Endothelial cell of umbilical vein (primary cell): ENCODE data around the gene MINDY4B. TPM values are rescaled to one million over a fixed set of nuclear protein-coding genes. Genes with fewer than 3 reads are reported as not detected.

ENCODE experiments used
- BruUV-seq: library from RNA; stranded (reverse); fragments of 400-500 nt; replicated peaks from 2 replicates; lab custom pipeline; 2021; lab: Mats Ljungman, UMichigan
- CTCF ChIA-PET: fragments of 300-600, 350-600 bp; sonication (Branson Sonifier 250); formaldehyde crosslinking; loops from one replicate; lab custom pipeline; 2021; ENCODE audit warnings: antibody characterized with exemption, inconsistent platforms; lab: Charles Lee
- POLR2A ChIA-PET: fragments of 300-600, 350-600 bp; sonication (Branson Sonifier 250); formaldehyde crosslinking; loops from one replicate; lab custom pipeline; 2021; ENCODE audit warnings: antibody characterized with exemption, inconsistent platforms; lab: Charles Lee
- DNase-seq: peaks from one replicate; pipeline ENCODE4 v3.0.0-alpha.2; 2011; ENCODE audit warnings: low read depth, low spot score
- FAIRE-seq: peaks from 2 replicates; lab custom pipeline; 2011; peaks lifted over from hg19 to GRCh38; lab: Jason Lieb, UNC
- H2AFZ ChIP-seq: 2 replicates; pipeline ENCODE4 v1.6.0; 2012; ENCODE audit warnings: low read depth, low read length, control low read depth, inconsistent platforms
- H3K27ac ChIP-seq: 2 replicates; pipeline ENCODE4 v1.5.1; 2011; ENCODE audit warnings: low read depth, mild to moderate bottlenecking, control low read depth, low read length, moderate library complexity; ENCODE audit not compliant: insufficient read depth
- H3K27me3 ChIP-seq, 2 experiments: 2 replicates each; pipeline versions ENCODE4 v1.6.0 to v1.6.1; 2011; ENCODE audit warnings: low read length in 2 of 2, mixed read lengths in 1 of 2; ENCODE audit not compliant: control insufficient read depth in 2 of 2, insufficient read depth in 2 of 2
- H3K36me3 ChIP-seq, 2 experiments: 2 replicates in 1 of 2; 3 replicates in 1 of 2; pipeline ENCODE4 v1.5.1; 2011; ENCODE audit warnings: low read length in 2 of 2, mild to moderate bottlenecking in 1 of 2, moderate library complexity in 1 of 2; ENCODE audit not compliant: control insufficient read depth in 2 of 2, insufficient read depth in 2 of 2; ENCODE audit errors: extremely low read depth in 1 of 2
- H3K4me1 ChIP-seq: 3 replicates; pipeline ENCODE4 v1.5.1; 2011; ENCODE audit warnings: mild to moderate bottlenecking, low read length; ENCODE audit not compliant: control insufficient read depth, insufficient read depth; ENCODE audit errors: extremely low read depth
- H3K4me2 ChIP-seq: 2 replicates; pipeline ENCODE4 v1.6.1; 2011; ENCODE audit warnings: low read length, control low read depth, mixed read lengths; ENCODE audit not compliant: insufficient read depth
- H3K4me3 ChIP-seq, 3 experiments: fragments of 200-600 bp in 1 of 3; sonication (generic), shearing (Covaris generic) in 1 of 3; replicated peaks in 1 of 3; 2 replicates each; pipeline ENCODE4 v1.5.1; 2011 to 2016; ENCODE audit warnings: control low read depth in 3 of 3, low read length in 3 of 3, mild to moderate bottlenecking in 2 of 3, inconsistent platforms in 1 of 3, low read depth in 1 of 3, moderate library complexity in 1 of 3; ENCODE audit not compliant: insufficient read depth in 1 of 3
- H3K79me2 ChIP-seq: 2 replicates; pipeline ENCODE4 v1.6.0; 2012; ENCODE audit warnings: low read length, inconsistent platforms; ENCODE audit not compliant: control insufficient read depth, insufficient read depth
- H3K9ac ChIP-seq: replicated peaks from 2 replicates; pipeline ENCODE3; 2011; ENCODE audit warnings: low read length, control low read depth; ENCODE audit not compliant: insufficient read depth; ENCODE audit errors: extremely low read depth
- H3K9me1 ChIP-seq: replicated peaks from 3 replicates; pipeline ENCODE4 v1.6.0; 2011; ENCODE audit warnings: mild to moderate bottlenecking, low read length; ENCODE audit not compliant: control insufficient read depth, insufficient read depth; ENCODE audit errors: extremely low read depth
- H3K9me3 ChIP-seq: replicated peaks from 2 replicates; pipeline ENCODE4 v1.5.1; 2012; ENCODE audit warnings: low read length, inconsistent platforms; ENCODE audit not compliant: control insufficient read depth, insufficient read depth
- H4K20me1 ChIP-seq: replicated peaks from 2 replicates; pipeline ENCODE3; 2011; ENCODE audit warnings: mild to moderate bottlenecking, low read length; ENCODE audit not compliant: control insufficient read depth, insufficient read depth; ENCODE audit errors: extremely low read depth
- CTCF ChIP-seq, 2 donors: IDR thresholded peaks; 1 replicate in 1 of 2; 2 replicates in 1 of 2; pipeline ENCODE4 v1.5.1; 2011; ENCODE audit warnings: low read length in 2 of 2, mild to moderate bottlenecking in 2 of 2, moderate library complexity in 2 of 2, control low read depth in 1 of 2, inconsistent platforms in 1 of 2, low read depth in 1 of 2; ENCODE audit not compliant: insufficient read depth in 1 of 2; ENCODE audit errors: extremely low read depth in 1 of 2
- EZH2 ChIP-seq: IDR thresholded peaks from 2 replicates; pipeline ENCODE4 v1.6.1; 2012; ENCODE audit warnings: borderline replicate concordance, low read depth, mild to moderate bottlenecking, moderate library complexity, low read length, inconsistent platforms; ENCODE audit not compliant: severe bottlenecking
- FOS ChIP-seq: IDR thresholded peaks from 2 replicates; pipeline ENCODE4 v1.6.1; 2011; ENCODE audit warnings: mild to moderate bottlenecking, low read length, moderate library complexity, borderline replicate concordance; ENCODE audit not compliant: insufficient read depth
- GATA2 ChIP-seq: IDR thresholded peaks from 2 replicates; pipeline ENCODE4 v1.7.0; 2011; ENCODE audit warnings: low read depth, mild to moderate bottlenecking, moderate library complexity, mixed read lengths, low read length; ENCODE audit not compliant: insufficient read length, insufficient read depth
- JUN ChIP-seq: IDR thresholded peaks from 2 replicates; pipeline ENCODE4 v1.6.1; 2011; ENCODE audit warnings: borderline replicate concordance, low read depth; ENCODE audit not compliant: insufficient read length, insufficient read depth
- MYC ChIP-seq: IDR thresholded peaks from one replicate; pipeline ENCODE4 v1.6.1; 2011; ENCODE audit warnings: mild to moderate bottlenecking, low read depth, low read length
- POLR2A ChIP-seq: IDR thresholded peaks from 2 replicates; pipeline ENCODE4 v1.6.1; 2012; ENCODE audit warnings: low read depth, mild to moderate bottlenecking, control low read depth, low read length
- POLR2AphosphoS5 ChIP-seq: IDR thresholded peaks from 2 replicates; pipeline ENCODE4 v1.6.1; 2012; ENCODE audit warnings: low read depth, mild to moderate bottlenecking, control low read depth, low read length, moderate library complexity; ENCODE audit not compliant: insufficient read depth
- dilution Hi-C: fragments of 300-500 bp; cut with MboI; formaldehyde crosslinking; loops from one replicate; pipeline ENCODE4 v1.15.0; 2019; ENCODE audit warnings: low sequenced_read_pairs; ENCODE audit not compliant: extremely low pct_ligation_motif_present
- intact Hi-C: fragments of 100-400 bp; cut with micrococcal nuclease; formaldehyde crosslinking; loops from one replicate; pipeline ENCODE4 v1.10.0; 2022
- polyA plus RNA-seq, 4 experiments: library from polyadenylated mRNA; depleted of rRNA in 3 of 4; stranded (reverse) in 3 of 4; unstranded in 1 of 4; fragments of >200 nt; gene quantifications; 2 replicates each; pipeline versions ENCODE4 v1.2.1 to v1.2.3, GENCODE V29; 2011 to 2012; ENCODE audit warnings: missing spikeins in 1 of 4
- total RNA-seq: library from RNA; stranded (reverse); gene quantifications from 2 replicates; pipeline ENCODE4 v1.2.3, GENCODE V29; 2021
- TF ChIP-seq, protein P1 (sequence below): IDR thresholded peaks from 2 replicates; pipeline ENCODE4 v1.6.1; 2011; ENCODE audit not compliant: insufficient read depth, insufficient read length

The MINDY4B gene
- total and polyA plus RNA-seq, 2 donors (not counting 3 experiments of a cell fraction or from before 2014, with no cell fraction given) = not detected

DNA sequence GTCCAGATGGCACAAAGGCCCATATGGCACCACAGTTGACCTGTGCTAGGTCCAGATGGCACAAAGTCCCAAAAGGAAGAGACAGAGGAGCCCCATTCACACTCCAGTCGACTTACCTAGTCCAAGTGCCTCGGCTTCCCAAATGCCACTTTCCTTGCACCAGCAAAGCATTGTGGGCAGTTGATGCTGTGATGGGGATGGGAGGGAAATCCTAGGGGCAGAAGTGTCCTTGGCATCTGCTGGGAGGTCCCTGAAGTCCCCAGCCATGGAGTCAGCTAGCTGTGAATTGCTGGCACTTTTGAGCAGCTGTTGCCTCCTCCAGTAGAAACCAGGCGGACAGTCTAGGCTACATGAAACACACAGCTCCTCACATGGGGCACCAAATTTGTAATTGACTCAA, 82.0 kb downstream of the MINDY4B start:
- H3K9me1 ChIP-seq = no peaks in the 10 kb centered on the region
- no TSS peak for BruUV-seq
- FAIRE-seq = no peak
- peaks cover 0 to 4% of the 10 kb centered on the region in 2 experiments for H3K27me3 ChIP-seq
- no peaks in the 10 kb centered on the region for H3K9me3 ChIP-seq
- H2AFZ ChIP-seq = no peak overlapping the region
- ChIA-PET CTCF (no interaction called here), POLR2A (no interaction called here)
- no peak overlapping the region for H3K4me2 ChIP-seq
- no peak overlapping the region for H3K4me3 ChIP-seq
- H3K4me1 ChIP-seq = no peaks in the 10 kb centered on the region
- DNase-seq = no peak
- no peak overlapping the region for H3K27ac ChIP-seq
- H3K9ac ChIP-seq = no peak overlapping the region
- intact Hi-C loops = no loop called here
- no peaks in the 10 kb centered on the region for H4K20me1 ChIP-seq
- H3K36me3 ChIP-seq = no peaks in the 10 kb centered on the region
- no peaks in the 10 kb centered on the region for H3K79me2 ChIP-seq
- TF ChIP-seq GATA2 = no peak
- TF ChIP-seq POLR2A = no peak
- TF ChIP-seq FOS = no peak
- no peak for TF ChIP-seq JUN
- no peak for TF ChIP-seq POLR2AphosphoS5
- no peak for TF ChIP-seq CTCF (IDR thresholded peaks at IDR 0.05; ENCODE audit: extremely low read depth in 1 of 2, insufficient read depth in 1 of 2, low read depth in 1 of 2, low read length in 2 of 2)
- TF ChIP-seq, protein P1, sequence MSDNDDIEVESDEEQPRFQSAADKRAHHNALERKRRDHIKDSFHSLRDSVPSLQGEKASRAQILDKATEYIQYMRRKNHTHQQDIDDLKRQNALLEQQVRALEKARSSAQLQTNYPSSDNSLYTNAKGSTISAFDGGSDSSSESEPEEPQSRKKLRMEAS = no peak
- no peak for TF ChIP-seq EZH2
- TF ChIP-seq MYC = no peak
- dilution Hi-C loops = no loop called here
